ENCODE data around the gene MSH6.

- no peak for TF ChIP-seq CTCF (conservative IDR thresholded peaks at IDR 0.05; ENCODE audit: low read length)
- TF ChIP-seq EZH2phosphoT487 (IDR thresholded peaks at IDR 0.05; ENCODE audit: borderline replicate concordance, low read depth, low read length): no peak
Observed at GRCh38 chr2:47784352-47784851, 1.5 kb downstream of the MSH6 start.

All from OCI-LY7 (cell line).